GM21576 (cell line): ENCODE results near the gene BRD1.

Experiments
- ATAC-seq: cut with Tn5 transposase; IDR thresholded peaks from one replicate; pipeline ENCODE4 v1.9.1; 2021; ENCODE audit warnings: mild to moderate bottlenecking, moderate library complexity; ENCODE audit not compliant: unreplicated experiment

Gene BRD1

GRCh38 chr22:49754696-49755630 lies 72.7 kb downstream of the BRD1 start:
- no peak for ATAC-seq

GRCh38 chr22:49753961-49754695 lies 73.5 kb downstream of the BRD1 start:
- no peak for ATAC-seq

- no peak for ATAC-seq
Observed at GRCh38 chr22:49753276-49753890, 74.3 kb downstream of the BRD1 start.

GRCh38 chr22:49752598-49753091 lies 75.0 kb downstream of the BRD1 start:
- no peak for ATAC-seq

GRCh38 chr22:49751966-49752597 lies 75.6 kb downstream of the BRD1 start:
- ATAC-seq, result no peak

DNA sequence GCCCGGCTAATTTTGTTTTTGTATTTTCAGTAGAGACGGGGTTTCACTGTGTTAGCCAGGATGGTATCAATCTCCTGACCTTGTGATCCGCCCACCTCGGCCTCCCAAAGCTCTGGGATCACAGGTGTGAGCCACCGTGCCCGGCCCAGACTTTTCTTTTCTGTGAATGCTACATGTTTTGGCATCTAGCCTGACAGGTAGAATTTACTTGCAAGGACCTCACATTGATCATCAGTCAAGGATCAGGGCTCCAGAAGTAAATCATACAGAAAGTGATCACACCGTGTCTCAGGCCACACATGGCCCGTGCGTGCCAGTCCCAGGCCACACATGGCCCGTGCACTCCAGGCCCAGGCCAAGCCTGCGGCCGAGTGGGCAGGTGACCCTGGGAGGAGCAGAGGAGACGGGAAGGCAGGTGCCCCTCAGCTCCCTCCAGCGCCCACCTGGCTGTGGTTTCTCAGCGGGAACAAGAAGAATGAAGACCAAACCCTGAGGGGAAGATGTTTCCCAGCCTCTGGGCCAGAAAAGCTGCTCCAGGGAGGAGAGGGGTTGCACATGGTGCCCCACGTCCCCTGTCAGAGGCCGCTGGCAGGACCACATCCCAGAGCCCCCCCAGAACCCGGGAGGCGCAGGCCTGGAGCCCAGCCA lies 76.2 kb downstream of the BRD1 start:
- ATAC-seq, result no peak

GRCh38 chr22:49749885-49750510 lies 77.7 kb downstream of the BRD1 start:
- no peak for ATAC-seq

DNA sequence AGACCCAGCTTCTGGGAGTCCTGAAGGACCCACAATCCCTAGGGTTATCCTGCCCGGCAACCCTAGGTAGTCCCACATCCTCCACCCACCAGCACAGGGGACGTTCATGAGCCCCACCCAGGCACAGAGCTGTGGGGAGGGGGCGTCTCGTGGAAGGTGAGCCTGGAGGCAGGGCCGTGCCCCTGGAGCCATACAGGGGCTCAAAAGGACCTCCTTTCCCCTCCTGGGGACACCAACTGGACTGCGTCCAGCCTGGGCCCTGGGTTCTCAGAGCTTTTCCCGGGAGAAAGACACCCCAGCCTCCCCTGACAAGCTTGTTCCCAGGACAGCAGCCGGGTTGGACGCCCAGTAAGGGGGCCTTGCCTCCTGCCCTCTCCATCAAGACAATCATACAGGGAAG lies 78.4 kb downstream of the BRD1 start:
- ATAC-seq, result no peak

DNA sequence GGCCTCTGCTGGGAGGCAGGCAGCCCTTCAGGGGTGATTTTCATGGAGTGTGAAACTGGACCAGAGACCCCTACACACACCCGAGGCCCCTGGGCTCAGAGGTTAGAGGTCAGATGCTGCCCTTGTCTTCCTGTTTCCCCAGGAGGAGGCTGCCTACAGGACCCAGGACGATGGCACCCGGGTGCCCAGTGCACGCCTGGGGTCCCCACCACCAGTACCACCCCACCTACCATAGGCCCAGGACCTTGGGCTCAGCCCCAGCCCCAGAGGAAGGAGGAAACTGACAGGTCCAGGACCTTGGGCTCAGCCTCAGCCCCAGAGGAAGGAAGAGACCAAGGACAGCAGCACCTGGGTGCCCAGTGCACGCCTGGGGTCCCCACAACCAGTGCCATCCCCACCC lies 79.2 kb downstream of the BRD1 start:
- no peak for ATAC-seq

DNA sequence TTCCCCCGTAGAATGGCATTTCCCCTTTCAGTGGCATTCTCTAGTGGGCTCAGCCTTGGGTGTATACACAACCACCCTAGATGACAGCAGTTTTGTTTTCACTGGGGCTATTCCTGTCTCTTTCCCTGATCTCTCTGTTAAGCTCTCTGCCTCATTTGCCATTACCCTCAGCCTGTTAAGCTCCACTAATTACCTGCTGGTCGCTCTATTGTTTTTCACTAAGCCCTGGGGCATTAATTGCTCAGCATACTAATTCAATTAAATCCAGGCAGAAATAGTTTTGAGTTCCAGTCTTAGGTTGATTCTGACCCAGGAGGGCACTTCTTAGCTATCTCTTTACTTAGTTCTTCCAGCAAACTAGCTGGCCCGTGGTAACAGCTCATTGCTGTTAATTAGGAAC lies 80.0 kb downstream of the BRD1 start:
- ATAC-seq, result no peak

DNA sequence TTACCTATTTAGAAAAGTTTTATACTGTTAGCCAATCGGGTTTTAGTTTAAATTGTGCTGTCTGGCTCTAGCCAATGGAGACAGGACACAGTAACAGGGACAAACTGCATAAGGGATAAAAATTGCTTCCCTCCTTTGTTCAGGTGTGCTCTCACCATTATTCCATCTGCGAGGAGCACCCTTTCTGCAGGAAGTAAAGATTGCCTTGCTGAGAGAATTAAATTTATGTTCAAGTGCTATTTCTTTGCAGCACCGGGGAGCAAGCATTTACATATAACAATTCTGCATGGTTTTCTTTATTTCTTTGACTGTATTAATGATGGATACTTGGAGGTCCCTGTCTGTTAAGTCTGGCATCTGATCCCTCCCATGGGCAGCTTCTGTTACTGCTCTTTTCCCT lies 80.5 kb downstream of the BRD1 start:
- ATAC-seq, result no peak

DNA sequence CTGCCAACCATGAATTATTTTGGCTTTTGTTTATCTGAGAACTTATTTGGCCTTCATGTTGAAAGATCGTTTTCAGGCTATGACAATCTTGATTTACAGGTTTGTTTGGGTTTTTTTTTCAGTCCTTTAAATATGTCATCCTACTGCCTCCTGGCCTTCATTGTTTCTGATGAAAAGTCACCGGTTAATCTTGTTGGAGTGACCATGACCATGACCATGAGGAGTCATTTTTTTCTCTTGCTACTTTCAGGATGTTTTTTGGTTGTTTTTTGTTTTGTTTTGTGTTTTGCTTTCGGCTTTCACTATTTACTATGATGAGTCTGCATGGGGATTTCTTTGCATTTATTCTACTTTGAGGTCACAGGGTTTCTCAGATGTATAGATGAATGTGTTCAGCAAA lies 81.6 kb downstream of the BRD1 start:
- ATAC-seq, result no peak

GRCh38 chr22:49740242-49740641 lies 87.4 kb downstream of the BRD1 start:
- no peak for ATAC-seq

- no peak for ATAC-seq
Observed at GRCh38 chr22:49739138-49739537, 88.5 kb downstream of the BRD1 start.

DNA sequence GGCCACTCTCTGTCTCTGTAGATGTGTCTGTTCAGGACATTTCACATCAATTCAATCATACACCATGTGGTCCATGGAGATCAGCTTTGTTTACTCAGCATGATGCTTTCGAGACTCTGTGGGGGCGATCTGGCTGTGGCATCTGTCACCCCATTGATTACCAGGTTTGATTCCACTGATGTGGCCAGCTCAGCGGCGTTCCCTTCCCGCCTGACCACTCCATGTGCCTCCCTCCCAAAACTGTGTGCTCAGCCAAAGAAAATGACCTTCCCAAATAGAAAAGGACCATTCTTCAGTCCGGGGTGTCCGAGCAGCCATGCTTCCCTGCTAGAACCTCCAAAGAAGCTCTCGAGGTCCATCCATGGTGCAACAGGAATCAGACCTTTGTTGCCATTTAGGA lies 89.1 kb downstream of the BRD1 start:
- no peak for ATAC-seq

GRCh38 chr22:49738006-49738405 lies 89.7 kb downstream of the BRD1 start:
- ATAC-seq, result no peak

- ATAC-seq, result no peak
Observed at GRCh38 chr22:49737101-49737551, 90.5 kb downstream of the BRD1 start.

GRCh38 chr22:49736538-49736937 lies 91.1 kb downstream of the BRD1 start:
- no peak for ATAC-seq

GRCh38 chr22:49735901-49736421 lies 91.7 kb downstream of the BRD1 start:
- ATAC-seq, result no peak

- no peak for ATAC-seq
Observed at GRCh38 chr22:49735411-49735900, 92.2 kb downstream of the BRD1 start.
